ENCODE measurements around the gene MYO9A.

- TF ChIP-seq POLR2A (IDR thresholded peaks at IDR 0.05; ENCODE audit: borderline replicate concordance, extremely low read depth, insufficient read depth, insufficient read length) (no peak), EGR1 (IDR thresholded peaks at IDR 0.05; ENCODE audit: low read depth) (no peak), ZNF274 (IDR thresholded peaks at IDR 0.05; ENCODE audit: low read depth, low read length) (no peak), EZH2 (IDR thresholded peaks at IDR 0.05) (no peak), CTCF (IDR thresholded peaks at IDR 0.05 in 2 of 3, conservative IDR thresholded peaks at IDR 0.05 in 1 of 3; ENCODE audit: borderline replicate concordance in 1 of 3, insufficient read depth in 1 of 3, low read depth in 2 of 3, low read length in 2 of 3) (no peak), FOSL1 (IDR thresholded peaks at IDR 0.05; ENCODE audit: low read depth) (no peak), SRF (IDR thresholded peaks at IDR 0.05; ENCODE audit: low read depth) (no peak), POLR2AphosphoS5 (IDR thresholded peaks at IDR 0.05; ENCODE audit: low read depth, low read length) (no peak), RAD21 (IDR thresholded peaks at IDR 0.05; ENCODE audit: low read depth) (no peak), ZBTB33 (IDR thresholded peaks at IDR 0.05; ENCODE audit: extremely low read depth, insufficient replicate concordance, low read length) (no peak), REST (IDR thresholded peaks at IDR 0.05; ENCODE audit: low read depth) (no peak), ELF1 (IDR thresholded peaks at IDR 0.05; ENCODE audit: borderline replicate concordance, low read depth) (no peak), EZH2phosphoT487 (IDR thresholded peaks at IDR 0.05; ENCODE audit: borderline replicate concordance) (no peak), YY1 (IDR thresholded peaks at IDR 0.05; ENCODE audit: extremely low read depth, insufficient replicate concordance, low read depth, low read length) (no peak)
Observed at GRCh38 chr15:72167445-72167844, 49.5 kb upstream of the MYO9A start.
